GM10266 (cell line): ENCODE data around the gene ATF6.

Experiments
- DNase-seq: peaks from one replicate; pipeline ENCODE4 v3.0.0; 2012; ENCODE audit errors: extremely low spot score
- TF ChIP-seq, protein P1 (sequence below): IDR thresholded peaks from 2 replicates; pipeline ENCODE4 v1.5.1; 2012; ENCODE audit warnings: mild to moderate bottlenecking, low read depth; ENCODE audit not compliant: control insufficient read depth, insufficient read depth; ENCODE audit errors: missing control alignments

The ATF6 gene

DNA sequence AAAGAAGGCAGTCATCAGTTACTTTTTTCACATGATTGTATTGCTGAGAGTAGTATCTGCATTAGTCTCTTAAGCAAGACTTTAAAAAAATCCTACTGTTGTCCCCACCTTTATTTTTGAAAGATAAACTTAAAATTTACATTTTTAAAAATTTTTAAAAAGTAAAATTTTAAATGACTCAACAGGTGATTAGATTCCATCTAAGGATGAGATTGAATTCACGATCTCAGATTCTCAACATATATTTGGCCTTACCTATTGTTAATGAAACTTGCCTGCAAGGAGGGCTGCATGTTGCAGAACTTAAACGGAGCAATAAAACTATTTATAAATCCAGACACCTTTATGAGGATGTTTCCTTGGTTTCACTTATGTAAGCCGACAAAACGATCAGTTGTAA lies 182.3 kb downstream of the ATF6 start:
- no peak for DNase-seq
- TF ChIP-seq, protein P1, sequence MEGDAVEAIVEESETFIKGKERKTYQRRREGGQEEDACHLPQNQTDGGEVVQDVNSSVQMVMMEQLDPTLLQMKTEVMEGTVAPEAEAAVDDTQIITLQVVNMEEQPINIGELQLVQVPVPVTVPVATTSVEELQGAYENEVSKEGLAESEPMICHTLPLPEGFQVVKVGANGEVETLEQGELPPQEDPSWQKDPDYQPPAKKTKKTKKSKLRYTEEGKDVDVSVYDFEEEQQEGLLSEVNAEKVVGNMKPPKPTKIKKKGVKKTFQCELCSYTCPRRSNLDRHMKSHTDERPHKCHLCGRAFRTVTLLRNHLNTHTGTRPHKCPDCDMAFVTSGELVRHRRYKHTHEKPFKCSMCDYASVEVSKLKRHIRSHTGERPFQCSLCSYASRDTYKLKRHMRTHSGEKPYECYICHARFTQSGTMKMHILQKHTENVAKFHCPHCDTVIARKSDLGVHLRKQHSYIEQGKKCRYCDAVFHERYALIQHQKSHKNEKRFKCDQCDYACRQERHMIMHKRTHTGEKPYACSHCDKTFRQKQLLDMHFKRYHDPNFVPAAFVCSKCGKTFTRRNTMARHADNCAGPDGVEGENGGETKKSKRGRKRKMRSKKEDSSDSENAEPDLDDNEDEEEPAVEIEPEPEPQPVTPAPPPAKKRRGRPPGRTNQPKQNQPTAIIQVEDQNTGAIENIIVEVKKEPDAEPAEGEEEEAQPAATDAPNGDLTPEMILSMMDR: no peak

DNA sequence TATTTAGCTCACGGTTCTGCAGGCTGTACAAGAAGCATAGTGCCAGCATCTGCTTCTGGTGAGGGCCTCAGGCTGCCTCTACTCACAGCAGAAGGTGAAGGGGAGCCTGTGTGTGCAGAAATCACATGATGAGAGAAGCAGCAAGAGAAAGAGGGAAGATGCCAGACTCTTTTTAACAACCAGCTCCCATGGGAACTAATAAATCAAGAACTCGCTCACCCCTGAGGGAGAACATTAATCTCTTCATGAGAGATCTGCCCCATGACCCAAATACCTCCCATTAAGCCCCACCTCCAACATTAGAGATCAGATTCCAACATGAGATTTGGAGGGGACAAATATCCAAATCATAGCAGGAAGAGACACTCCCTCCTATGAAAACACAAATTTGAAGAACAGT lies 183.4 kb downstream of the ATF6 start:
- no peak for DNase-seq
- TF ChIP-seq, protein P1: no peak

DNA sequence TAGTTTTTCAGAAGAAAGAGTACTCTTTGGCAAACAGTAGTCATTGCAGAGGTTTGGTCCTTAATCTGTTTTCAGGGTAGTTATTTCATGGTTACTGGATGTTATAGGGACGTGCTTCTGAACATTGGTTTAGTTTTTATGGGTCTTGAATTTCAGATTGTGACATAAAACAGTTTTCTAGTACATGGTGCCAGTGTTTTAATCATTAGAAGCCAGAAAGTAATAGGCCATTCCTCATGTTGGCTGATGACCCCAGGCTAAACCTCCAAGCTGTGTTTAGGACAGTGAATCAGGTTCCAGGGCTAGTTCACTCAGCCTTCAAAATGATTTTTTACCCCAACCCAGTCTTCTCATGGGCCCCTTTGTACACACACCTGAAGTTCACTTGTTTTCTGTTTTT lies 184.3 kb downstream of the ATF6 start:
- TF ChIP-seq, protein P1: no peak
- DNase-seq: no peak

DNA sequence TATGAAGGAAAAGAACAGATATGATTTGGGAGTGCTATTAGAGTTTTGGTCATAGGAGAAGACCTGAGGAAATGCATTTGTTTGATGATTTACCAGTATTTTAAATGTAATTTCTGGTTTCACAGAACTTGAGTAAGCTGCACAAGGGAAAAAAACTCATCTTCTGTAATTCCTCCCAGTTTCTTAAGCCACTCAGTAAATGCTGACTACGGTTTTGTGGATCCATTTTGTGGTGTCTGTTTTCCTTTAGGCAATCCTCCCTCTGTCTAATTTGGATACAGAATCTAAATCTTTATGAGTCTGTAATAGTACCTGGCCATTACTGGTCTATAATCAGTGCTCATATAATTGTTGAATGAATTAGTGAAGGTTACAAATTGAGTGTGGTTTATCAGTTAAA lies 185.5 kb downstream of the ATF6 start:
- no peak for DNase-seq
- TF ChIP-seq, protein P1: no peak

DNA sequence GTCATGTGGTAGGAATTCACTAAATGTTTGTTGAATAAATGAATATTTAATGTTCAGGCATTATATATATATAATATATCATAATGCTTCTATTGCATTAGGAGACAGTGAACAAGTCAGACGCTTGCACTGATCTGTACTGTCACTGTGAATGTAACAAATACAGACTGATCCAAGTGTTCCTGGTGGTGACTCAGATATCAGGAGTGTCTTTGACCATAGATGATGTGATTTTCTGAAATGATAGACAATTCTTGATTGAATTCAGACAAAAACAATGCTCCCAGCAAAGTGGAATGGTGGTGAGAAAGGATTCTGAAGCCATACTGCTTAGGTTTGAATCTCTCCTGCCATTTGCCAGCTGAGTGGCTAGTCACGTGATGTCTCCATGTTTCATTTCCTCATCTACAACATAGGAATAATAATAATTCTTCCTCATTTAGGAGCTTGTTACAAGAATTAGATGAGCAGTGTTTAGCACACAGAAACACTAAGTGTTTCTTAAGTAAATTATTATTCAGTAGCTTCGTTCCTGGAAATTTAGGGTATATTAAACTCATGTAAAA lies 186.6 kb downstream of the ATF6 start:
- DNase-seq: no peak
- TF ChIP-seq, protein P1: no peak

DNA sequence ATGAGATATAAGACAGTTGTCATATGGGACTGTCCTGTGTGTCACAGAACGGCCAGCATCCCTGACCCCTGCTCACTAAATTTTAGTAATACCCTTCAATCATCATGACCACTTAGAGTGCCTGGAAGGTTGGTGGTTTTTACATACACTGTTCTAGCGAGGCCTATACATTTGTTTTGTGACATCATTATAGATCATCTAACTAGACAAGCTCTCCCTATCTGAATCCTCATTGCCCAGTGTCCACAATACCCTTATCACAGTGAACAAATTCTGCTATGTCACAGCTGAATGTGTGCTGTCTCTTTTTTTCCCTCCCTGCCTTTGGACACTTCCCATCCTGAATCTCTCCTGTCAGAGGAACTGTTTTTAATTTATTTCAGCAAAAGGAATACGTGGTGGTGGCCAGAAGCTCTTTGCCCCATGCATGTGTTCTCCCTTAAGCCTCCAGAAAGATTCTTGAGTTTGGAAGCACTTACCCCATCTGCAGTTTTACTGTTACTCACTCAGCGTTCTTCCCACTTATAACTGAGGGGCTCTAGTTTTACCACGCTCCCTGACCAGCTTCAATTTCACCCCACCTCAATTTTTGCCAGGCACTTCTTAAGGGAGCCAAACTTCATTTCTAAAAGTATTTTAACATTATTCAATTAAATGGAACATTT lies 187.3 kb downstream of the ATF6 start:
- DNase-seq: no peak
- TF ChIP-seq, protein P1: no peak

DNA sequence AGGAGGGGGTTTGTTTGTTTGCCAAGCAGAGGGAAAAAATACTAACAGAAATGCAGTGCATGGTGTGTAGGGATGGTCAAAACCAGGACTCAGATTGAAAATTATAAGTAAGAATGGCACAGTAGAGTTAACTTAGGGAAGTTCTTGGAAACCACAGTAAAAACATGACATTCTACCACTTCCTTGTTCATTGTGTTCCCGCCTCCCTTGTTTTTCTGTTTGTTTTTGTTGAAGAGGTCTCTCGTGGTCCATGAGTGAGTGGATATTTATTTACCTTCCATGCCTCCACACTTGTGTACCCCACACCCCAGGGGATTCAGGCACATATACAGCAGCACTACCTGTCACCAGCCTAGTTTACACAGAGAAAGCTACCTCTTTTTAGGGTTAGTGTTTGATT lies 187.9 kb downstream of the ATF6 start:
- TF ChIP-seq, protein P1: no peak
- no peak for DNase-seq
